Osteoblast (primary cell): Measurements from ENCODE around the gene SLITRK2. TPM values are rescaled to one million over a fixed set of nuclear protein-coding genes. Genes with fewer than 3 reads are reported as not detected.

Source experiments
- DNase-seq: peaks from one replicate; pipeline ENCODE4 v3.0.0; 2011; ENCODE audit warnings: low spot score, mixed read lengths; ENCODE audit not compliant: insufficient read length; ENCODE audit errors: missing footprints
- H2AFZ ChIP-seq: 2 replicates; pipeline ENCODE4 v1.6.0; 2011; ENCODE audit warnings: mild to moderate bottlenecking, low read length
- H3K27ac ChIP-seq: 2 replicates; pipeline ENCODE4 v1.5.1; 2011; ENCODE audit warnings: mild to moderate bottlenecking, low read depth, low read length, moderate library complexity
- H3K27me3 ChIP-seq: 2 replicates; pipeline ENCODE4 v1.6.0; 2012; ENCODE audit warnings: mild to moderate bottlenecking, control low read depth, inconsistent platforms, low read length, moderate library complexity; ENCODE audit not compliant: insufficient read depth
- H3K36me3 ChIP-seq: 2 replicates; pipeline ENCODE4 v1.5.1; 2011; ENCODE audit warnings: mild to moderate bottlenecking, low read length, control low read depth, moderate library complexity; ENCODE audit not compliant: insufficient read depth
- H3K4me1 ChIP-seq: 2 replicates; pipeline ENCODE4 v1.5.1; 2011; ENCODE audit warnings: mild to moderate bottlenecking, low read length, control low read depth, moderate library complexity; ENCODE audit not compliant: insufficient read depth
- H3K4me2 ChIP-seq: 2 replicates; pipeline ENCODE4 v1.6.0; 2011; ENCODE audit warnings: mild to moderate bottlenecking, low read length; ENCODE audit not compliant: insufficient read depth
- H3K4me3 ChIP-seq: fragments of 200-600 bp; sonication (generic); 3 replicates; pipeline ENCODE4 v1.5.1; 2012; ENCODE audit warnings: mild to moderate bottlenecking, low read length, inconsistent platforms; ENCODE audit not compliant: insufficient read depth
- H3K79me2 ChIP-seq: 2 replicates; pipeline ENCODE4 v1.6.0; 2012; ENCODE audit warnings: mild to moderate bottlenecking, low read length, control low read depth, inconsistent platforms; ENCODE audit not compliant: insufficient read depth
- H3K9me3 ChIP-seq: 2 replicates; pipeline ENCODE4 v1.5.1; 2011; ENCODE audit warnings: low read depth, low read length, control low read depth
- H4K20me1 ChIP-seq: 2 replicates; pipeline ENCODE4 v1.6.0; 2012; ENCODE audit warnings: mild to moderate bottlenecking, low read length, control low read depth; ENCODE audit not compliant: insufficient read depth
- total RNA-seq: library from RNA; depleted of rRNA; stranded (reverse); fragments of >200 nt; gene quantifications from 2 replicates; pipeline ENCODE4 v1.2.3, GENCODE V29; 2012
- TF ChIP-seq, protein P1 (sequence below): IDR thresholded peaks from 2 replicates; pipeline ENCODE4 v1.5.1; 2011; ENCODE audit warnings: mild to moderate bottlenecking, low read depth, low read length, moderate library complexity; ENCODE audit errors: extremely low read depth

The SLITRK2 gene
- total RNA-seq, 1 donor, result not detected

DNA sequence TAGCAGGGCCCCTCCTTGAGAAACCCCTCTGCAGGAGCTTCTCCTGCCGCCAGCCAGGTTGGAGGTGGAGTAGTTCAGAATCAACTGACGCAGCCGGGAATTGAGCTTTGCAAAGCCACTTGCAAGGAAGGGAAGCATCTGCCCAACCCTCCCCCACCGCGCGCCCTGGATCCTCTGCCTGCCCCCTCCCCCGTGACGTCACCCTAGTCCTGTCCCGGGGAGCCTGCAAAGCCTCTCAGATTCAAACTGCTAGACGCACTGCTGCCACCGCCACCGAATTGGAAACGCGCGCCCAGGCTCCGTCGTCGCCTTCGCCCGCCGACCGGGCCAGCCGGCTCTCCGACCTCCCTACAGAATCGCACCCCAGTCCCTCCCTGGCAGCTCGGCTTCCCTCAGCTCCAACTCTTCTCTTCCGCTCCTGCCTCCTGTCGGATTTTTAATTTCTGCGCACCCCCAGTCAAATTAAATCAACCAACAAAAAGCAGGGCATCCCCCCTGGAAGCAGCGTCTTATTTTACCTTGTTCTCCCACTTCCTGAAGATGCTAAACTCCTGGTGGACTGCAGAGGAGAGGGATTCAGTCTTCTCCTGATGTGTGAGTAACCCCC, 3.8 kb downstream of the SLITRK2 start:
- TF ChIP-seq, protein P1, sequence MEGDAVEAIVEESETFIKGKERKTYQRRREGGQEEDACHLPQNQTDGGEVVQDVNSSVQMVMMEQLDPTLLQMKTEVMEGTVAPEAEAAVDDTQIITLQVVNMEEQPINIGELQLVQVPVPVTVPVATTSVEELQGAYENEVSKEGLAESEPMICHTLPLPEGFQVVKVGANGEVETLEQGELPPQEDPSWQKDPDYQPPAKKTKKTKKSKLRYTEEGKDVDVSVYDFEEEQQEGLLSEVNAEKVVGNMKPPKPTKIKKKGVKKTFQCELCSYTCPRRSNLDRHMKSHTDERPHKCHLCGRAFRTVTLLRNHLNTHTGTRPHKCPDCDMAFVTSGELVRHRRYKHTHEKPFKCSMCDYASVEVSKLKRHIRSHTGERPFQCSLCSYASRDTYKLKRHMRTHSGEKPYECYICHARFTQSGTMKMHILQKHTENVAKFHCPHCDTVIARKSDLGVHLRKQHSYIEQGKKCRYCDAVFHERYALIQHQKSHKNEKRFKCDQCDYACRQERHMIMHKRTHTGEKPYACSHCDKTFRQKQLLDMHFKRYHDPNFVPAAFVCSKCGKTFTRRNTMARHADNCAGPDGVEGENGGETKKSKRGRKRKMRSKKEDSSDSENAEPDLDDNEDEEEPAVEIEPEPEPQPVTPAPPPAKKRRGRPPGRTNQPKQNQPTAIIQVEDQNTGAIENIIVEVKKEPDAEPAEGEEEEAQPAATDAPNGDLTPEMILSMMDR, result no peak
- no peak overlapping the region for H3K4me3 ChIP-seq
- H4K20me1 ChIP-seq, result no peaks in the 10 kb centered on the region
- H3K27me3 ChIP-seq, result no peaks in the 10 kb centered on the region
- no peak overlapping the region for H2AFZ ChIP-seq
- H3K4me1 ChIP-seq, result no peaks in the 10 kb centered on the region
- H3K36me3 ChIP-seq, result no peaks in the 10 kb centered on the region
- DNase-seq, result no peak
- no peaks in the 10 kb centered on the region for H3K9me3 ChIP-seq
- no peak overlapping the region for H3K27ac ChIP-seq
- H3K79me2 ChIP-seq, result no peaks in the 10 kb centered on the region
- H3K4me2 ChIP-seq, result no peak overlapping the region

DNA sequence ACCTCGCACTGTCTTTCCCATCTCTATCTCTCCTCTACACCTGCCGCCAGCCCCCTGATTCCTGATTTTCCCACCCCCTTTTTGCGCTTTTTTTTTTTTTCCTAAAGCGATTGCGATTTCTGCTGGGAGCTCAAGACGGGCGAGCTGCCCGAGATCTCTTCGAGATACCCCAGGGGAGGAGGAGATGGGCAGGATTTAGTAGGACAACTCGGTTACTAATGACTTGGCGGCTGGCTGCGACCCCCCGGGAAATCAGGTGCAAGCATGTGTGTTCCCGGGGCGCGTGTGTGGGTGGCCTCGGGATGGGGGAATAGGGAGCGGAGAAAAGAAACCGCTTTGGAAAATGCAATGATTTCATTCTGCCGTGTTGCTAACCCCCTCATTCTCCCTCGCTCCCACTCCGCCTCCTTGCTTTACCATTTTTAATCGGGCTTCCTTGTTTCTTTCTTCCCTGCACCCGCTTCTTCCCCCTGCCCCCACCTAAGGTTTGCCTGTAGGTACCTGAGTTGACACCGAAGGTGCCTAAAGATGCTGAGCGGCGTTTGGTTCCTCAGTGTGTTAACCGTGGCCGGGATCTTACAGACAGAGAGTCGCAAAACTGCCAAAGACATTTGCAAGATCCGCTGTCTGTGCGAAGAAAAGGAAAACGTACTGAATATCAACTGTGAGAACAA, 4.4 kb downstream of the SLITRK2 start:
- Histone ChIP-seq H3K9me3 (no peaks in the 10 kb centered on the region), H3K4me3 (no peak overlapping the region), H3K36me3 (no peaks in the 10 kb centered on the region), H4K20me1 (no peaks in the 10 kb centered on the region), H3K4me2 (no peak overlapping the region), H2AFZ (no peak overlapping the region), H3K27me3 (no peaks in the 10 kb centered on the region), H3K27ac (no peak overlapping the region), H3K4me1 (no peaks in the 10 kb centered on the region), H3K79me2 (no peaks in the 10 kb centered on the region)
- TF ChIP-seq, protein P1, result no peak
- no peak for DNase-seq

DNA sequence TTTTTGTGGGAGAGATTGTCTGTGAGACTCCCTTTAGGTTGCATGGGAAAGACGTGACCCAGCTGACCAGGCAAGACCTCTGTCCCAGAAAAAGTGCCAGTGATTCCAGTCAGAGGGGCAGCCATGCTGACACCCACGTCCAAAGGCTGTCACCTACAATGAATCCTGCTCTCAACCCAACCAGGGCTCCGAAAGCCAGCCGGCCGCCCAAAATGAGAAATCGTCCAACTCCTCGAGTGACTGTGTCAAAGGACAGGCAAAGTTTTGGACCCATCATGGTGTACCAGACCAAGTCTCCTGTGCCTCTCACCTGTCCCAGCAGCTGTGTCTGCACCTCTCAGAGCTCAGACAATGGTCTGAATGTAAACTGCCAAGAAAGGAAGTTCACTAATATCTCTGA, 5.5 kb downstream of the SLITRK2 start:
- no peak for DNase-seq
- Histone ChIP-seq H2AFZ (no peak overlapping the region), H3K4me3 (no peak overlapping the region), H3K4me2 (no peak overlapping the region), H3K27ac (no peak overlapping the region), H3K79me2 (no peaks in the 10 kb centered on the region), H3K4me1 (no peaks in the 10 kb centered on the region), H3K36me3 (no peaks in the 10 kb centered on the region), H3K27me3 (no peaks in the 10 kb centered on the region), H4K20me1 (no peaks in the 10 kb centered on the region), H3K9me3 (no peaks in the 10 kb centered on the region)
- TF ChIP-seq, protein P1, result no peak

DNA sequence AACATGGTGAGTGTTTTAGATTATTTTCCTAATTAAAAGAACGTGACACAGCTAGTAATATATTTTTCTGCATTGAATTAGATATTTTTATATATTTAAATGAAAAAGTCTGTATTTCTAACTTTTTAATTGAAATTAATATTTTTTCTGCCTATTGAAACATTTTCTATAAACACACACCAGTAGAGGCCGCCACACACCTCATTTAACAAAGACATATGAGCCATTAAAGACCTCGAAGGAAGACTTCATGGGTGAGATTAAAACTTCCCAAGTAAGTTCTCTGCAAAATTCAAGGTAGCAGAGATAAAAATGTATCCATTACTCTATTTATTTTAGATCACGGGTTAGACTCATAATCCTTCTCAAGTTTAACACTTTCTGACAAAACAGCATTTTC, 8.3 kb downstream of the SLITRK2 start:
- Histone ChIP-seq H2AFZ (no peak overlapping the region), H3K36me3 (no peaks in the 10 kb centered on the region), H3K4me2 (no peak overlapping the region), H3K9me3 (no peaks in the 10 kb centered on the region), H3K27me3 (no peaks in the 10 kb centered on the region), H3K4me3 (no peak overlapping the region), H3K4me1 (no peaks in the 10 kb centered on the region), H3K79me2 (no peaks in the 10 kb centered on the region), H3K27ac (no peak overlapping the region), H4K20me1 (no peaks in the 10 kb centered on the region)
- TF ChIP-seq, protein P1, result no peak
- DNase-seq, result no peak
